H1 (cell line): ENCODE data around the gene TAS1R3. TPM values are rescaled to one million over a fixed set of nuclear protein-coding genes. Genes with fewer than 3 reads are reported as not detected.

Experiments
- CTCF ChIA-PET: fragments of 300-600 bp; sonication (Branson Sonifier 250); formaldehyde crosslinking; loops from one replicate; lab custom pipeline; 2021; ENCODE audit not compliant: partially characterized antibody; lab: Charles Lee
- POLR2A ChIA-PET: fragments of 300-600 bp; sonication (Branson Sonifier 250); formaldehyde crosslinking; loops from one replicate; lab custom pipeline; 2021; ENCODE audit warnings: inconsistent platforms; ENCODE audit not compliant: partially characterized antibody; lab: Charles Lee
- DNase-seq, 2 experiments: peaks; one replicate each; pipeline versions ENCODE4 v3.0.0 to v3.0.0-alpha.2; 2010 to 2022; ENCODE audit warnings: low spot score in 2 of 2, low read depth in 1 of 2, mixed read lengths in 1 of 2
- FAIRE-seq: peaks from 2 replicates; lab custom pipeline; 2011; peaks lifted over from hg19 to GRCh38; lab: Jason Lieb, UNC
- H2AFZ ChIP-seq: 2 replicates; pipeline ENCODE4 v1.8.1; 2012; ENCODE audit warnings: low read length, inconsistent platforms
- H2AK5ac ChIP-seq: 2 replicates; pipeline ENCODE4 v1.6.1; 2013; ENCODE audit warnings: low read depth, low read length
- H2BK120ac ChIP-seq: replicated peaks from 2 replicates; pipeline ENCODE3; 2013; ENCODE audit warnings: low read depth, low read length, inconsistent platforms
- H2BK12ac ChIP-seq: 2 replicates; pipeline ENCODE4 v1.6.1; 2013; ENCODE audit warnings: low read depth, low read length
- H2BK15ac ChIP-seq: 2 replicates; pipeline ENCODE4 v1.6.1; 2013; ENCODE audit warnings: low read length
- H2BK20ac ChIP-seq: 2 replicates; pipeline ENCODE4 v1.6.1; 2013; ENCODE audit warnings: low read length
- H2BK5ac ChIP-seq: 2 replicates; pipeline ENCODE4 v1.6.1; 2013; ENCODE audit warnings: low read depth, low read length
- H3K14ac ChIP-seq: 2 replicates; pipeline ENCODE4 v1.6.1; 2013; ENCODE audit warnings: inconsistent platforms; ENCODE audit not compliant: insufficient read length
- H3K18ac ChIP-seq: 2 replicates; pipeline ENCODE4 v1.6.1; 2013; ENCODE audit warnings: low read length; ENCODE audit errors: extremely low read depth
- H3K23ac ChIP-seq: 2 replicates; pipeline ENCODE4 v1.6.1; 2013; ENCODE audit warnings: inconsistent platforms; ENCODE audit not compliant: insufficient read length
- H3K23me2 ChIP-seq: 2 replicates; pipeline ENCODE4 v1.6.1; 2013; ENCODE audit warnings: low read depth, low read length
- H3K27ac ChIP-seq: 2 replicates; pipeline ENCODE4 v1.6.1; 2011; ENCODE audit warnings: low read depth, low read length, inconsistent platforms
- H3K27me3 ChIP-seq, 4 experiments: replicated peaks in 1 of 4; 1 replicate in 1 of 4; 2 replicates in 3 of 4; pipeline versions ENCODE4 v1.6.1 to v1.8.1; 2011 to 2013; ENCODE audit warnings: low read length in 3 of 4, mild to moderate bottlenecking in 3 of 4, inconsistent platforms in 2 of 4, mixed read lengths in 2 of 4, moderate library complexity in 1 of 4; ENCODE audit not compliant: control insufficient read depth in 3 of 4, insufficient read depth in 3 of 4; ENCODE audit errors: extremely low read depth in 1 of 4
- H3K36me3 ChIP-seq, 4 experiments: 2 replicates each; pipeline versions ENCODE4 v1.6.1 to v1.8.1; 2011 to 2013; ENCODE audit warnings: mild to moderate bottlenecking in 4 of 4, low read length in 3 of 4, moderate library complexity in 2 of 4, control low read depth in 1 of 4, inconsistent platforms in 1 of 4; ENCODE audit not compliant: insufficient read depth in 4 of 4, control insufficient read depth in 2 of 4
- H3K4ac ChIP-seq: replicated peaks from 2 replicates; pipeline ENCODE3; 2013; ENCODE audit warnings: low read length, low read depth, mixed read lengths, inconsistent platforms; ENCODE audit not compliant: insufficient read length
- H3K4me1 ChIP-seq, 4 experiments: replicated peaks in 1 of 4; 1 replicate in 1 of 4; 2 replicates in 3 of 4; pipeline versions ENCODE4 v1.6.1 to v1.8.1; 2011 to 2013; ENCODE audit warnings: low read length in 3 of 4, inconsistent platforms in 2 of 4, mixed read lengths in 1 of 4; ENCODE audit not compliant: insufficient read depth in 4 of 4, control insufficient read depth in 3 of 4
- H3K4me2 ChIP-seq, 2 experiments: 2 replicates each; pipeline versions ENCODE4 v1.6.1 to v1.8.1; 2011 to 2013; ENCODE audit warnings: low read depth in 2 of 2, low read length in 2 of 2, control low read depth in 1 of 2, inconsistent platforms in 1 of 2, mild to moderate bottlenecking in 1 of 2; ENCODE audit not compliant: insufficient read depth in 1 of 2
- H3K4me3 ChIP-seq, 4 experiments: fragments of 200-600, 300-600 bp in 1 of 4; sonication (generic), shearing (Covaris generic), sonication (Bioruptor Twin) in 1 of 4; 2 replicates each; pipeline versions ENCODE4 v1.5.1 to v1.8.1; 2011 to 2016; ENCODE audit warnings: low read length in 4 of 4, low read depth in 3 of 4, control low read depth in 2 of 4, inconsistent platforms in 2 of 4, mild to moderate bottlenecking in 2 of 4, mixed read lengths in 1 of 4, moderate library complexity in 1 of 4; ENCODE audit not compliant: insufficient read depth in 2 of 4; ENCODE audit errors: extremely low read depth in 1 of 4
- H3K56ac ChIP-seq: replicated peaks from 2 replicates; pipeline ENCODE3; 2013; ENCODE audit warnings: low read depth, mild to moderate bottlenecking, mixed read lengths, low read length, inconsistent platforms; ENCODE audit not compliant: insufficient read length
- H3K79me1 ChIP-seq: 2 replicates; pipeline ENCODE4 v1.6.1; 2013; ENCODE audit warnings: low read depth, low read length, control low read depth
- H3K79me2 ChIP-seq, 2 experiments: 2 replicates each; pipeline versions ENCODE4 v1.6.1 to v1.8.1; 2012 to 2013; ENCODE audit warnings: low read length in 2 of 2, mild to moderate bottlenecking in 2 of 2, inconsistent platforms in 1 of 2; ENCODE audit not compliant: insufficient read depth in 2 of 2, control insufficient read depth in 1 of 2
- H3K9ac ChIP-seq, 4 experiments: replicated peaks in 1 of 4; 1 replicate in 1 of 4; 2 replicates in 3 of 4; pipeline versions ENCODE4 v1.6.1 to v1.8.1; 2011 to 2013; ENCODE audit warnings: low read depth in 3 of 4, low read length in 3 of 4, control low read depth in 2 of 4, mild to moderate bottlenecking in 2 of 4, moderate library complexity in 2 of 4, inconsistent platforms in 1 of 4; ENCODE audit errors: extremely low read depth in 1 of 4
- H3K9me3 ChIP-seq, 2 experiments: 2 replicates each; pipeline versions ENCODE4 v1.6.1 to v1.8.1; 2012 to 2013; ENCODE audit warnings: mild to moderate bottlenecking in 2 of 2, moderate library complexity in 2 of 2, control low read depth in 1 of 2, inconsistent platforms in 1 of 2, low read depth in 1 of 2, low read length in 1 of 2, mixed read lengths in 1 of 2; ENCODE audit not compliant: insufficient read depth in 2 of 2
- H4K20me1 ChIP-seq, 2 experiments: replicated peaks in 1 of 2; 2 replicates each; pipeline versions ENCODE3 to v1.8.1; 2011 to 2013; ENCODE audit warnings: inconsistent platforms in 2 of 2, low read length in 2 of 2, mild to moderate bottlenecking in 1 of 2; ENCODE audit not compliant: insufficient read depth in 2 of 2, control insufficient read depth in 1 of 2
- H4K5ac ChIP-seq: 2 replicates; pipeline ENCODE4 v1.6.1; 2013; ENCODE audit warnings: low read length, low read depth, mixed read lengths, inconsistent platforms; ENCODE audit not compliant: insufficient read length
- H4K8ac ChIP-seq: 2 replicates; pipeline ENCODE4 v1.8.0; 2013; ENCODE audit warnings: mild to moderate bottlenecking, moderate library complexity, low read length, inconsistent platforms; ENCODE audit not compliant: insufficient read depth; ENCODE audit errors: extremely low read depth
- H4K91ac ChIP-seq: replicated peaks from 2 replicates; pipeline ENCODE3; 2013; ENCODE audit warnings: low read length, mixed read lengths, inconsistent platforms; ENCODE audit not compliant: insufficient read length
- BCL11A ChIP-seq, 2 experiments: IDR thresholded peaks; one replicate each; pipeline ENCODE4 v1.6.1; 2011; ENCODE audit warnings: low read depth in 2 of 2, low read length in 2 of 2, mild to moderate bottlenecking in 2 of 2
- E2F6 ChIP-seq: IDR thresholded peaks from 2 replicates; pipeline ENCODE4 v1.6.1; 2012; ENCODE audit warnings: inconsistent platforms
- PHF8 ChIP-seq: fragments of 200-600 bp; sonication (generic); conservative IDR thresholded peaks from 2 replicates; pipeline ENCODE4 v1.7.1; 2012; ENCODE audit warnings: low read depth, mild to moderate bottlenecking, inconsistent platforms, low read length, moderate library complexity
- POLR2AphosphoS5 ChIP-seq: IDR thresholded peaks from 2 replicates; pipeline ENCODE4 v1.6.1; 2011; ENCODE audit warnings: low read depth, low read length
- SRF ChIP-seq: IDR thresholded peaks from 2 replicates; pipeline ENCODE4 v1.6.1; 2011; ENCODE audit warnings: mild to moderate bottlenecking, low read depth, low read length, moderate library complexity
- TAF1 ChIP-seq: IDR thresholded peaks from 2 replicates; pipeline ENCODE4 v1.6.1; 2011; ENCODE audit warnings: mild to moderate bottlenecking, low read depth, low read length
- YY1 ChIP-seq: IDR thresholded peaks from 2 replicates; pipeline ENCODE4 v1.6.1; 2011; ENCODE audit warnings: low read depth, mild to moderate bottlenecking, low read length
- WGBS, 2 experiments: shearing (Covaris generic) in 1 of 2; methylation state at CpG; one replicate each; pipeline versions ENCODE4 v1.1.6 to v1.1.7; 2013 to 2015; ENCODE audit warnings: low lambda C conversion rate in 2 of 2, mixed read lengths in 2 of 2, inconsistent platforms in 1 of 2, low coverage in 1 of 2, missing lambda C conversion rate in 1 of 2; ENCODE audit not compliant: insufficient replicate concordance in 2 of 2, insufficient coverage in 1 of 2, insufficient read length in 1 of 2; ENCODE audit errors: extremely low coverage in 1 of 2, missing lambda C conversion rate in 1 of 2; 5-methylcytosine and 5-hydroxymethylcytosine counted together
- polyA plus RNA-seq, 7 experiments: library from polyadenylated mRNA; depleted of rRNA in 3 of 7; stranded (reverse) in 5 of 7; unstranded in 2 of 7; fragments of >200 nt in 5 of 7; fragments of 200-250 nt in 2 of 7; gene quantifications; 1 replicate in 5 of 7; 2 replicates in 1 of 7; 4 replicates in 1 of 7; pipeline versions ENCODE4 v1.2.1 to v1.2.3, GENCODE V29; 2011 to 2013; ENCODE audit warnings: missing spikeins in 2 of 7, mixed read lengths in 2 of 7
- total RNA-seq: library from RNA; stranded (reverse); fragmentation: NEBNext Ultra II Directional; extraction: Animal tissue kit (Norgen Biotek cat#: 25700); gene quantifications from 2 replicates; pipeline ENCODE4 v1.2.1, GENCODE V29; 2021
- TF ChIP-seq, protein P1 (sequence below): IDR thresholded peaks from 2 replicates; pipeline ENCODE4 v1.6.1; 2012; ENCODE audit warnings: inconsistent platforms

Gene TAS1R3
- total and polyA plus RNA-seq, 2 of the 8 experiments (the other 6 are each of a cell fraction or from before 2014, with no cell fraction given) = 0.03 to 0.19 TPM

- H3K56ac ChIP-seq = no peak overlapping the region
- H2BK15ac ChIP-seq = no peak overlapping the region
- H4K20me1 ChIP-seq = peaks cover 13 to 28% of the 10 kb centered on the region in 2 experiments
- DNase-seq = no peak
- H2BK120ac ChIP-seq = no peak overlapping the region
- no peak overlapping the region for H2BK20ac ChIP-seq
- H3K23me2 ChIP-seq = no peaks in the 10 kb centered on the region
- H3K27me3 ChIP-seq = no peaks in the 10 kb centered on the region
- no peaks in the 10 kb centered on the region for H3K9me3 ChIP-seq
- H3K4me2 ChIP-seq = peak overlapping the region; percentile 33 to 49
- peak overlapping the region; percentile 50; the same call in 1 of the 2 replicates for H2BK12ac ChIP-seq
- H3K79me1 ChIP-seq = peaks cover 14% of the 10 kb centered on the region
- peaks cover 3 to 16% of the 10 kb centered on the region in 2 experiments; a peak in 2 of 4 replicates for H3K79me2 ChIP-seq
- peak; percentile 74 for TF ChIP-seq YY1
- peak; percentile 51; the same call in 1 of the 2 replicates for TF ChIP-seq POLR2AphosphoS5
- no peak for TF ChIP-seq SRF
- peak; percentile 39; the same call in 1 of the 2 replicates for TF ChIP-seq E2F6
- TF ChIP-seq BCL11A (IDR thresholded peaks at IDR 0.05; ENCODE audit: low read depth in 2 of 2, low read length in 2 of 2) = no peak
- TF ChIP-seq, protein P1, sequence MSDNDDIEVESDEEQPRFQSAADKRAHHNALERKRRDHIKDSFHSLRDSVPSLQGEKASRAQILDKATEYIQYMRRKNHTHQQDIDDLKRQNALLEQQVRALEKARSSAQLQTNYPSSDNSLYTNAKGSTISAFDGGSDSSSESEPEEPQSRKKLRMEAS = peak; percentile 95
- 0 out of 2 replicates have a peak, but pooled peaks have one; percentile 6 for TF ChIP-seq TAF1
- TF ChIP-seq PHF8 = no peak
- peak overlapping the region in 2 of 4 experiments; percentile 6 to 18; a peak in 2 of 7 replicates for H3K9ac ChIP-seq
- H3K36me3 ChIP-seq = peaks cover 17 to 53% (median 40%) of the 10 kb centered on the region in 4 experiments
- peak overlapping the region in 1 of 4 experiments; percentile 19; a peak in 1 of 8 replicates for H3K4me3 ChIP-seq
- H3K14ac ChIP-seq = no peak overlapping the region
- H2AK5ac ChIP-seq = peak overlapping the region; percentile 60; the same call in 1 of the 2 replicates
- no peak overlapping the region for H2AFZ ChIP-seq
- H3K27ac ChIP-seq = 0 out of 2 replicates have a peak overlapping the region, but pooled peaks have one; percentile 41
- peak overlapping the region; percentile 90; the same call in 1 of the 2 replicates for H3K18ac ChIP-seq
- FAIRE-seq = no peak
- WGBS, 2 experiments = 67% methylated on average over 6 of the region's 26 CpGs; no CpG with 5 or more reads in 1 of the 2 experiments
- 0 out of 2 replicates have a peak overlapping the region, but pooled peaks have one; percentile 48 for H2BK5ac ChIP-seq
- no peak overlapping the region for H3K23ac ChIP-seq
- POLR2A ChIA-PET = interaction anchor here (0.6 to 10.1 kb wide), 12 partner anchors 10 to 1111 kb away, joined by 3 to 134 read pairs (median 4); partner anchors contain the start of gene TAS1R3
- no peak overlapping the region for H3K4ac ChIP-seq
- CTCF ChIA-PET = interaction anchor here (0.7 to 1.7 kb wide), 6 partner anchors 8 to 110 kb away, joined by 3 to 5 read pairs (median 3); no protein-coding TSS in a partner anchor
- H3K4me1 ChIP-seq = peaks cover 0 to 11% (median 4%) of the 10 kb centered on the region in 4 experiments; a peak in 6 of 7 replicates
- peak overlapping the region; percentile 82 for H4K91ac ChIP-seq
- H4K5ac ChIP-seq = peak overlapping the region; percentile 44
- H4K8ac ChIP-seq = no peak overlapping the region
Measured at GRCh38 chr1:1315435-1315954, 15.6 kb upstream of the TAS1R3 start.
